GM19455 (cell line): ENCODE results near the gene CYFIP1.
"Not testable (repeated sequence)": the region's sequence is repeated elsewhere in the genome, so short reads cannot be mapped to it uniquely, and the experiment has no call there.

ENCODE experiments used
- ATAC-seq: cut with Tn5 transposase; IDR thresholded peaks from one replicate; pipeline ENCODE4 v1.9.1; 2021; ENCODE audit not compliant: unreplicated experiment

The CYFIP1 gene

DNA sequence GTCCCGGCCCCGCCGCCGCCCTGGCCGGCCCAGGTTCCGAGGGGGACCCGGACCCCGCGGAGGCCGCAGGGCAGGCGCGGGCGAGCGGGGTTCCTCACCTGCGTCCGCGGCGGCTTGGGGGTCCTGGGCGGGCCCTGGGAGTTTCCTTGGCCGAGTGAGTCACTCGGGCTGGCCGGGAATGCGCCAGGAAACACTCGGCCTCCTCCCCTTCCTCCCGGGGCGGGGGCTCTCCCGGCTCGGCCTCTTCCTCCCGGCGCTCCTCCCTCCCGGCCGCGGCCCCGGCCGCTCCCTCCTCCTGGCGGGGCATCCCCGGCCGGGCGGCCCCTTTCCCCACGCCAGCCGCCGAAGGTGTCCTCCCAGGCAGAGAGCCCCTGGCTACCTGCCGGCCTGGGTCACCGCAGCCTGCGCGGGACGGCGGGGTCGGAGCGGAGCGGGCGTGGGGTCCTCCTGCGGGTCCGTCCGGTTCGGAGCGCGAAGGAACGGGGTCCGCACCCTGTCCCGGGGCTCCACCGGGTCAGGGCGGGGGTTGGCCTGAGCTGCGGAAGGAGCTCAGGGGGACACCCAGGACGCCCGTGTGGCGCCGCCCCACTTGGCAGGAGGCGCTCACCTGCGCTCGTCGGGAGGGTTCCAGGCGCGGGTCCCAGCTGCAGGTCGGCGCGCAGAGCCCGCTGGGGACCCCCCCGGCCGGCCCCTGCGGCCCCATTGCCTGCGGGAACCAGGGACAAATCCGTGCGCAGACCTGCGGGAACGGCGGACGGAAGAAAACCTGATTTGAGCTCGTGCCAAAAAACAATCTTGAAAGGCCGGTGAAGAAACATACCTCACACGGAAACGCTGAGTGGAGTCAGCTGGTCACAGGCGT is at the start of gene CYFIP1:
TSS of gene CYFIP1 (minus strand) at position 180 of the 862 bp plus-strand sequence. CDS start 33,083 bp downstream, outside the sequence.
- peak; percentile 60 for ATAC-seq

GRCh38 chr15:23026218-23026617 is 46.0 kb upstream of the CYFIP1 start:
- ATAC-seq, result no peak

DNA sequence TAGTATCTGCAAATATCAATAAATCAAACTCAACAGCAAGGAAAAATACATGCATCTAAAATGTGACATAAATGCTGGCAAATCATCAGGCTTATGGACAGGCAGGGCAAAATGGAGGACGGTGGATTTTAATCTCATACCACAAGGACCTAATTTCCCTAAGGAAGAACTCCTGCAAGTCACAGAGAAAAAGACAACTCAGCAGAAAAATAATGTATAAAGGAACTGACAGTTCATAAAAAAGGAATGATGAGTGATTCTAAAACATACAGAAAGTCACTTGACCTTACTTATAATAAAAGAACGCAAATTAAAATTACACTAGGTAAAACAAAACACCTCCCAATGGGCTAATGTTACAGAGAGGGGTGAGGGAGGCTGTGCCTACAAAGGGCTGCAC is 42.0 kb upstream of the CYFIP1 start:
- no peak for ATAC-seq

GRCh38 chr15:23014394-23015000 is 34.3 kb upstream of the CYFIP1 start:
- ATAC-seq, result no peak

DNA sequence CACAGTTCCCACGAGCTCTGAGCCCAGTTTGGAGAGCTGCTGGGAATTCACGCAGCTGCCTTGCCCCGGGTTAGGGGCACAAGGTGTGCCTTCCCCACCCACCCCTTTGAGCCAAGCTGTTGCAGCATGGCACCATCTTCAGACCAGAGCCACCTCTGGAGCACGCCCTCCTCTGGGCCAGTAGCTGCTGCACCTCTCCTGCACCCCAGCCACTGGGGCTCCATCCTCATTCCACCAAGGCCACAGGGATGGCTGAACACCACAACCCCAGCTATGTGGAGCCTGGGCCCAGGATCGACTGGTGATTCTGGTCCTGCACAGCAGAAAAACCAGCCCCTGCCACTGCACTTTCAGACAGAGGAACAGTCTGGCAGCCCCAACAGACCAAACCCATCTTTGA is 33.5 kb upstream of the CYFIP1 start:
- ATAC-seq, result no peak

DNA sequence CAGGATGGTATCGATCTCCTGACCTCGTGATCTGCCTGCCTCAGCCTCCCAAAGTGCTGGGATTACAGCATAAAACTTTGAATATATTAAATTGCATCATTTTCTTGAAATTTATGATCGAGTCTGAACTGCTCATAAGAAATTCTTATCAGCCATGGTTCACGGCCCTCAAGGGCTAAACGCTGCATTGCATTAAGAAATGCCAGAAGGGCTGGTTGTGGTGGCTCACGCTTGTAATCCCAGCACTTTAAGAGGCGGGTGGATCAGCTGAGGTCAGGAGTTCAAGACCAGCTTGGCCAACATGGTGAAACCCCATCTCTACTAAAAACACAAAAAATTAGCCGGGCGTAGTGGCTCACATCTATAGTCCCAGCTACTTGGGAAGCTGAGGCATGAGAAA is 32.4 kb upstream of the CYFIP1 start:
- ATAC-seq, result not testable (repeated sequence)

DNA sequence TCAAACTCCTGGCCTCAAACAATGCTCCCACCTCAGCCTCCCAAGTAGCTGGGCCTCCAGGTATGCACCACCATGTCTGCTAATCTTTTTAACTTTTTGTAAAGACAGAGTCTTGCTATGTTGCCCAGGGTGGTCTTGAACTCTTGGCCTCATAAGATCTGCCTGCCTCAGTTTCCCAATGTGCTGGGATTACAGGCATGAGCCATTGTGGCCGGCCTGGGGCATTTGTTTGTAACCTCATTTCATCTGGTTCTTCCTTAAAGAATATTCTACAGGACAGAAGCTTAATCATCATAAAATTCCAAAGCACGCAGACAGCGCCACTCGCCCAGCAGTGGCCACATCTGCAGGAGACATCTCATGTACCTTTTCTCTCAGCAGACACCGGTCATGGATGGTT is 23.6 kb upstream of the CYFIP1 start:
- no peak for ATAC-seq

DNA sequence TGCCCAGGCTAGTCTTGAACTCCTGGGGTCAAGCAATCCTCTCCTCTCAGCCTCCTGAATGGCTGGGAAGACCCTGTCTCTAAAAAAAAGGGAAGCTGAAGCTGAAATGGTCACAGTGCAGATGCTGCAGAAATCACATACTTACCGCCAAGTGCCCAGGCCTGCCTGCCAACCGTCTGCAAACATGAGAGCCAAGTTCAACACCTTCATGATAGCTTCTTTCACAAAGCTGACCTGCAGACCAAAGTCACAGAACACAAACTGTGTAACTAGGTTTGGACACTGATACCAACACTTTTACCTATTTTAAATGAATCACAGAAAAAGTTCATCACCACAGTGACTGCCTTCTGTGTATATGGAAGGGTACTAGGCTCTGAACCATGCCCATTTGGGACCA is 22.8 kb upstream of the CYFIP1 start:
- ATAC-seq, result no peak

DNA sequence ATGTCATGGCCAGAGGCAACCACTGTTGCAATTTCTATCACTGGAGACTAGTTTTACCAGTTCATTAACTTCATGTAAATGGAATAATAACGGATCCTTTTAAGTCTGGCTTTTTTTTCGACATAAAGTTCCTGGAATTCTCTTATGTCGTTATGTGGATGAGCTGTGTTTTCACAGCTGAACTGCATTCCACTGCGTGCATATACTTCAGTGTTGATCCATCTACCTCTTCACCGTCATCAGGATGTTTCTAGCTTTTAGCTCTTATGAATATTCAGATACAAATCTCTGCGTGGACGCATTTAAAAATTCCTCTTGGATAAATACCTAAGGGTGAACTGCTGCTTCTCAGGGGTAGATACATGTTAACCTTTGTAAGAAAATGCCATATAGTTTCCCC is 15.6 kb upstream of the CYFIP1 start:
- ATAC-seq, result no peak

DNA sequence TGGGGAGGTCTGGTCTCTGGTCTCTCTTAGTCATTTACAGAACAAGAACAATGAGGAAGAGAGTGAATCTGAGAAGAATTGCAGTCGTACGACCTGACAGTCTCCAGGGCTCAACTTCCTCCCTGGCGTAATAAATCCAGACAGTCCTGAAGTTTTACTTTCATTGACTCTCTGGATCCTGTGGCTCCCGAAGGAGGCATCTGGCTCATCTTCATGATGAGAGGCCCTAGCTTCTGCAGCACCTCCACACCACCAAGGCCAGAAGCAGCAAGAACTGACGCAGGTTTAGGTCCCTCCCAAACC is 11.8 kb upstream of the CYFIP1 start:
- ATAC-seq, result no peak

DNA sequence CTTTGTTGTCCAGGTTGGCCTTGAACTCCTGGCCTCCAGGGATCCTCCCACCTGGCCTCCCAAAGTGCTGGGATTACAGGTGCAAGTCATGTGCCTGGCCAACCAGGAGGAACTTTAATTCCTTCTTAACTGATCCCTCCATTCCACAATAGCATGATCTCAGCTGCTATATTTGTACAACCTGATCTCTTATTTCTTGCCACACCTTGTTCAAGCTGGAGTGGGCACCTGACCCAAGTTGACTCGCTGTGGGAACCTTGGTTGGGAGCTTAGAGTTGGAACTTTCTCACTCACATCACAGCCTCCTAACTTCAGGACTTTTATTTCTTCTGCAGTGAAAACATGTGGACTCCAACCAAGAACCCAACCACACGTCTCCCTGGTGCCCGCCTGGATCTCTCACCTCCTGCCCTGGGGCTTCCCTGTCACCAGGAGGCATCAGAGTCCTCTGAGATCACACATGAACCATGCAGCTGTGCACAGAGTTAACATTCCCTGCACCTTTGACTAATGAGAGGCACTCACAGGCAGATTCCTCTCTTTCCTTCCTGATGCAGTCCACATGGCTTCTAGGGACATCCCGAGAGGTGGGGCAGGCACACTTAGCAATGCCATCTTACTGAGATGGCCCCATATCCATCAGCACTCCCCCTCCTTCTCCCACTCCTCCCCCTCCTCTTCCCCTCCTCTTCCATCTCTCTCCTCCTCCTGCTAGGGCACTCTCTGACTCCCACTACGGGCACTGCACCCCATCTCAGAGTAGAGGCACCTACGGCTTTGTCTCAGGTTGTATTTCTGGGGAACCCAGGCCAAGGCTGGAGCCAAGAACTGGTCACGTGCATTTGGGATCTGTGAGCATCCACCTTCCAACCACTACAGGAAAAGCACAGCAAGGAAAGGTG is 9.7 kb upstream of the CYFIP1 start:
- no peak for ATAC-seq

DNA sequence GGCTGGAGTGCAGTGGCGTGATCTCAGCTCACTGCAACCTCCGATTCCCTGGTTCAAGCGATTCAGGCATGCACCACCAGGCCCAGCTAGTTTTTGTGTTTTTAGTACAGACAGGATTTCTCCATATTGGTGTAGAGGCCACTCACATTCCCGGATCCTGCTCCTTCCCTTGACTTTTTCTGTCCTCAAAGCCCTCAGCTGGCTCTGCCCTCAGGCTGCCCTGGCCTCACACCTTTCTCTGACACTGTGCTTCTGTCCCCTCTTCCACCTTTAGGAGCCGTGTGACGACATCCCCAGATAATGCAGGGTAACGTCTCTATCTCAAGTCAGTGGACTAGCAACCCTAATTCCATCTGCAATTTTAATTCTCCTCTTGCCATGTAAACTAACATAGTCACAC is 8.6 kb upstream of the CYFIP1 start:
- ATAC-seq, result no peak

- ATAC-seq, result not testable (repeated sequence)
Observed at GRCh38 chr15:22981931-22982330, 1.8 kb upstream of the CYFIP1 start.

DNA sequence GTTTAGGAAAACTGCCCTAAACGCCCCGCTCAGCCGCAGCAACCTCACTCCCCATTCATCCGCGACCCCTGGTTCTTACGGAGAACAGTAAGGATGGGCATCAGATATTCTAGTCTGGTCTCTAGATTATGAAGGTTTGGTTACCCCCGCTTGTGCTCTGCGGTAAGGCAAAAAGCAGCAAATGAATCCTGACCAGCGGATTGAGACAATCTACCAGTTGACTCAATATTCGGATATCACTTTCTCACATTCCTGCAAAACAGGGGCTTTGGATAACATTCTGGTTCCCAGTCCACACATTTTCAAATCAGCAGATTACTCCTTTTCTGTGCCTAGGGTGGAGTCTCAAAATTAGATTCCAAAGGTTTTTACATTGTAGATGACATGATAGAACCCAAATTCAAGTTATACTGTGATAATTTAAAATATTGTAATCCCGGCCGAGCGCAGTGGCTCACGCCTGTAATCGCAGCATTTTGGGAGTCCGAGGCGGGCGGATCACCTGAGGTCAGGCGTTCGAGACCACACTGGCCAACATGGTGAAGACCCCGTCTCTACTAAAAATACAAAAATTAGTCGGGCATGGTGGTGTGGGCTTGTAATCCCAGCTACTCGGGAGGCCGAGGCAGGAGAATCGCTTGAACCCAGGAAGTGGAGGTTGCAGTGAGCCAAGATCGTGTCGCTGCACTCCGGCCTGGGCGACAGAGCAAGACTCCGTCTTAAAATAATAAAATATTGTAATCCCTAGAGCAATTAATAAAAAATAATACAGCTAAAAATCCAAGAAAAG is 1.1 kb upstream of the CYFIP1 start:
- ATAC-seq, result no peak

DNA sequence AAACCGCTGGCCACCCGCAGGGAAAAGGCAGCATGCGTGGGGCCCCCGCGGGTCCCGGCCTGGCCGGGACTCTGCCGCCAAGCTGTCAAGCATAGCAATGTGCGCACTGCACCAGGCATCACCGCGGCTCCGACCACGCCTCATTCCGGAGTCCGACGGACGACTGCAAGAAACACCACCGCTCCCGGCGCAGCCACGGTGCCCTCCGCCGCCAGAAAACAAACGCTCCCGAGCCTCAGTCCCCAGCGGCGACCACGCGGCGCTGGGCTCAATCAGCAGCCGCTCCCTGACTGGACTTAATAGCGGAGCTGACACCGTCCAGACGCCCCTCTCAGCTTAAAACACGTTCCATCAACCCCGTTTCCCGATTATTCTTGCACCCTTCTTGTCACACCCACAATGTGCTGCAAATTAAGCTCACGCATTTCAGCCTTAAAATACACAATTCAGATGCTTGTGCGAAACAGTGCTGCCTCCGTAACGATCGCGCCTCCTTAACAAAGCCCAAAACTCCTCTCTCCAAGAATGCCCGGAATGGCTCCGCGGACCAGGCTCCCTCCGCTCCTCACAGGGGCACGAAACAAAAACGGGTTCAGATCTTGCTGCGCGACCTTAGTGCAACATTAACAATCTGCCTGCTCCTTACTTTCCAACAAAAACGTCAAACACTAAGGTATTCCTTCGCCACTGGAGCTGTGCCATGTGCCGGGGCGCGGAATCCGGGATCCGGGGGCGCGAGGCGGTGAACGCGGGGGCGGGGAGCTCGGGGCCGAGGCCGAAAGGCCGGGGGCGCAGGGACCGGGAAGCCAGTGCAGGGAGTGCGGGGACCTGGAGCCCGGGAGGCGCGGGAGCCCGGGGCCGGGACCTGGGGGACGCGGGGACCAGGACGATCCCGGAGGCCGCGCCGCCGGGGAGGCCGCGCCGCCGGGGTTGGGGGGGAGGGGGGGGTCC is 655 bp downstream of the CYFIP1 start:
- peak; percentile 56 for ATAC-seq

GRCh38 chr15:22978691-22979237 is 1.4 kb downstream of the CYFIP1 start:
- peak; percentile 44 for ATAC-seq

DNA sequence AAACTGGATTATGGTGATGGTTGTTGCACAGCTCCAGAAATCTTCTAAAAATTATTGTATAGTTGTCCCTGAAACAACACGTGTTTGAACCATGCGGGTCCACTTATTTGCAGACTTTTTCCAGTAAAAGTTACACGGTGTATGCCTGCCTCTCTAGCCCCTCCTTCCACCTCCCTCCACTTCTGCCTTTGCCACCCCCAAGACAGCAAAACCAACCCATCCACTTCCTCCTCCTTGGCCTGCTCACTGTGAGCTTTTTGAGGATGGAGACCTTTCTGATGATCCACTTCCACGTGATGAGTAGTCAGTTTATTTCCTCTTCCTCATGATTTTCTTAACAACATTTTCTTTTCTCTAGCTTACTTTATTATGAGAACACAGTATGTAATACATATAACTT is 5.4 kb downstream of the CYFIP1 start:
- no peak for ATAC-seq

GRCh38 chr15:22973987-22974386 is 6.2 kb downstream of the CYFIP1 start:
- no peak for ATAC-seq

DNA sequence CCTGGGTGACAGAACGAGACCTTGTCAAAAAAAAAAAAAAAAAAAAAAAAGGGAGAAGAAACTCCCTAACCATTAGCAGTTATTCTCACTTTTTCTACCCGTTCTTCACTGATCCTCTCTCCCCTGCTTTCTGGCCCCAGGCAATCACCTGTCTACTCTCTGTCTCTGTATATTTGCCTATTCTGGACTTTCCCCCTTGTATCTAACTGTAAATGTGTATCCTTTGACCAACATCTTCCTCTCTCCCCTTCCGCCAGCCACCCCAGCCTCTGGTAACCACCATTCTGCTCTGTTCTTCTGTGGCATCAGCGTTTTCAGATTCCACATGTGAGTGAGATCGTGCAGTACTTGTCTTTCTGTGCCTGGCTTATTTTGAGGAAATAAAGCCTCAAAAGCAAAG is 6.9 kb downstream of the CYFIP1 start:
- ATAC-seq, result no peak

DNA sequence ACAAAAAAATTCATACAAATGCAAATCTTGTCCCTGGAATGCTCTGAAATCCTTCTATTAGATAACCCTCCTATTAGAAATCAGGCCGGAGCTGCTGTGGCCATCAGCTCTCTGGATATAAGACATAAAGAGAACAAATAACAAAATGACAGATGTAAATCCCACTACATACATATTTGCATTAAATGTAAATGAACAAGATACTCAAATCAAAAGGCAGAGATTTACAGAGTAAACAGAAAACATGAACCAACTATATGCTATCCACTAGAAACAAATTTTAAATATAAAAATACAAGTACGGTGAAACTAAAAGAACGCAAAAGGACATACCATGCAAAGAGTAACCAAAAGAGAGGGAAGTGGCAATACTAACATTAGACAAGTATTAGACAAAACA is 10.7 kb downstream of the CYFIP1 start:
- no peak for ATAC-seq
